Embryonic facial prominence (tissue), 1 donor: ENCODE results near the gene ZC3H6.
"Not testable (repeated sequence)": the region's sequence is repeated elsewhere in the genome, so short reads cannot be mapped to it uniquely, and the experiment has no call there.

Source experiments
- DNase-seq: peaks from one replicate; pipeline ENCODE4 v3.0.0-alpha.2; 2016; ENCODE audit errors: extremely low spot score

Gene ZC3H6

DNA sequence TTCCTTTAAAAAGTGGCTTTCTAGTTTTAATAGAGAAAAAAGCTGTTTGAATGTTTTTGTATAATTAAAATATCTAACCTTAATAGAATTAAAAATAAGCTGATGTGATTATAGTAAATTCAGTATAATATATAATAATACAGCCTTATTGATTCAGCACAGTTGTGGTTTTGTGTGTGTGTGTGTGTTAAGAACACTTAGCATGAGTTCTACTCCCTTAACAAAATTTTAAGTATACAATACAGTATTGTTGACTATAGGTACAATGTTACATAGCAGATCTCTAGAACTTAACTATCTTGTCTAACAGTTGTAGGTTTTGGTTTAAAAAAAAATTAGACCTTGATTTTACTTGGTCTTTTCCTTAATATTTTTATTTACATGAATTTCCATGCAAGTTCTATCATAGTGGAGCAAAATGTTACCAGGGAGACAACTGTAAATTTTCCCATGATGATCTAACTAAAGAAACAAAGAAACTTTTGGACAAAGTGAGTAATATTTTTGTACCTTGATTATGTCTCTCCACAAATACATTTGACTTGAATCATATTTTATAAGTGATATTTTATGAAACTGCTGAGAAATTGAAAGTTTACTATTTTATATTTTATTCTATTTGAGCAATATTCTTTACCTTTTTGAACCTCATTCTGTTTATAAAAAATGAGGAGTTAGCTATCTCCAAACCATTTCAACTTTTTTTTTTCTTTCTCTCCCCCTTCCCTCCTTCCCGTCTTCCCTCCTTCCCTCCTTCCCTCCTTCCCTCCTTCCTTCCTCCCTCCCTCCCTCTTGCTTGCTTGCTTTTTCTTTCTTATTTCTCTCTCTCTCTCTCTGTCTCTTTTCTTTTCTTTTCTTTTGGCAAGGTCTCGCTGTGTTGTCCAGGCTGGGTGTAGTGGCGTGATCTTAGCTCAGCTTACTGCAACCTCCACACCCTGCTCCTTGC is 46.3 kb downstream of the ZC3H6 start:
- no peak for DNase-seq

DNA sequence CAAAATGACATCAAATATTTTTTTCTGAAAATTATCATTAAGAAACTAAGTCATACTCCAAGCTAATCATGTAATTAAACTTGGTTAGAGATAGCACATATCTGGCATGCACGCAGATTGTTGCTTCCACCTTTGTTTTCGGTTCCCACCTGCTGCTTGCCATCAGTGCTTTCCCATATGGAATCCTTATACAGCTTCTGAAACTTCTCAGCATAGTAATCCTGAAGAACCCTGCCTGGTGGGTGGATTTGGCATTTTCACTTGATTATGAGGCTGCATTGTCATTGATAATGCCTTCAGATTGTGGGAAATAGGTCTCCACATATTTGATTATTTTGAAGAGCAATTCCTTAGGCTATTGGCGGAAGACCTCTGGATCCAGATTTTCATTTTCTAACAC is 47.5 kb downstream of the ZC3H6 start:
- no peak for DNase-seq

DNA sequence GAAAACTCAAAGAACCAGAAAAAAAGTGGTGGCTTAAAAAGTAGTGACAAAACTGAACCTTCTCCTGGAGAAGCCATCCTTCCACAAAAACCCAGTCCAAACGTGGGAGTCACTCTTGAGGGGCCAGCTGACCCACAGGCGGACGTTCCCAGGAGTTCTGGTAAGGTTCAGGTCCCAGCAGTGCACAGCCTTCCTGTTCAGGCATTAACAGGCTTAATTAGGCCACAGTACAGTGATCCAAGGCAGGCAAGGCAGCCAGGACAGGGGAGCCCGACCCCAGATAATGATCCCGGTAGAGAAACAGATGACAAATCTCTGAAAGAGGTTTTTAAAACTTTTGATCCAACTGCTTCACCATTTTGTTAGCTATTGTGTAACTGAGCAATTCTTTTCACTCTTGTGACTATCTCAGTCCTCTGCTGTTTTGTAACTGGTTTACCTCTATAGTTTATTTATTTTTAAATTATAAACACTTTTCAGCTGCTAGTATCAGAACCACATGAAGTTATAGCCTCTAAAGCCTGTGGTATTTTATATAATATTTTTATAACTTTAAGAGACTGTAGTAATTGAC is 56.8 kb downstream of the ZC3H6 start:
- no peak for DNase-seq

DNA sequence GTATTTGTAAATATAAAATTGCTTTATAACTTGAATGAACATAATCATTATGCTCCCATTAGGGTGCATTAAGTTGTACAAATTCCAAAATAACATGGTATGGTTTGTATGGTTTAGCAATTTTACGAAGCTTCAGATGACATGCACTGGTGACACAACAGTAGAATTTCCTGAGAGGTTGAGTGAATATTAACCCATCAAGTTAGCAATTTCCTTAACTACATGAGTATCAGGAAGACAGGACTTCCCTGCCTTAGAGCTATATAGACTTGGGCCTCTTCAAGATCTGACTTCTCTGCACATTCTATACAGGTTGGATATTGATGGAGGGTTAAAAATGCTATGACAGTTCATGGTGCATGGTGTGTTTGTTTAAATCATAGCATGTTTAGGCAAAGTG is 60.2 kb downstream of the ZC3H6 start:
- no peak for DNase-seq

DNA sequence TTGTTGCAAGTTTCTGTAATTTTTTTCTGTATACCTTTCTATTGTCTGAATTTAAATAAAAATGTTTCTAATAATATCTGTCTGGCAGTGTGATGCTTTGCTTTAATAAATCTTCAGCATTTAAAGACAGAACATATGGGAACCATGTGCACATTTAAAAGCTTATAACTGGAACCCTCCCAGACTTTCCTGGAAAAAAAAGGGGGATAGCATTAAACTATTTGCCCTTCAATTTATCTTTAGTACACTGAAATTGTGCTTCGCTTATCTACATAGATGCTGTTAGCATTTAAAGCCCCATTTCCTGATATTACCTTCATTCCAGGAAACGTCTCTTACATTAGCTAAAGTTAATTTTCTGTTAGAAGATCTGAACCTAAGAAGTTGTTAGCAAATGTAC is 64.6 kb downstream of the ZC3H6 start:
- DNase-seq: no peak

DNA sequence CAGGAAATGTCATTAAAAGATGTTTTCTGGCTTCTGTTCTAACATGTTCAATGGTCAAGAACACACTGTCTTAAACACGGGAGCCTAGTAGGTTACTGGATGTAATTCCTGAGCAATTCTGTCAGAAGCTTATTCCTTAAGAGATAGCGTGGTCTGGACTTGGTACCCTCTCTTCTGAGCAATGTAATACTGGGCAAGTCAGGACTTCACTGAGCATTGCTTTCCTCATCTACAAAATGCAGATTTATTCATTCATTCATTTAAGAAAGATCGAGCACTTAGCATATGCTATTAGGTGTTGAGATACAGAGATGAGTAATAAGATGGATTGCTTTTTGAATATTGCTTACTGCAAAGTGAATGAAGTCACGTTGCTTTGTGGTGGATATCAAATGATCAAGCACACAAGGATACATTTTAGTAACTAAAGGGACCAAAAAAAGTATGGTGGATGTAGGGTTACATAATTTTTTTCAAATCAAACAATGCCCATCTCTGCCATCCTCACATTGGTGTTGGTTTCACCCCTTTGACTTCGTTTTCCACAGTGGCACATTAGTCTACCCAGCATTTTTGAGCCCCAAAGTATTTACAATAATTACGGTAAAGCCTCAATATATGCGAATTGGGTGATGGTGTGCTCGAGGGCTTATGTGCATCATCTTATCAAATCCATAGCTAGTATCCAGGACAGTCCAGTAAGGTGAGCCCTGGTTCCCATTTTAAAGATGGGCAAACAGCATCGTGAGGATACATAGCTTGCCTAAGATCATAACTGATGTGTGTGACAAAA is 65.3 kb downstream of the ZC3H6 start:
- DNase-seq: no peak

DNA sequence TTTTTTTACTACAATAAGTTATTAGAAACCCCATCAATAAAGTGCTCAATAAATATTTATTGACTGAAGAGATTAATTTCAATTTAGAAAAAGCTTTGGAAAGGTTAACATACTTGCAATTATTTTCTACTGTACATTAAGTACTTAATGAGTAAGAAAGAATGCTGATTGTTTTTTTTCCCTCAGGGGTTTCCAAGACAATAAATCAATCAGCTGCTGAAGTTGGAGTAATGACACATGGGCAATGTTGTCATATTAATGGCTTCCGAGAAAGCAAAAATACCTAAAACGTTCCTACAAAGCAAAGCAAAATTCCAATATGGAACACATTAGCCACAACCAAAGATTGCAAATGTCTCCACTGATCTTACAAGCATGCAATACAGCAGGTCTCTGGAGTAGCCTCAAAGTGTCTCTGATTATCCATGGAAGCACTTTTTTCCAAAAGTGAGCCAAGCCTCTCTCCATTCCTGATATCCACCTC is 66.7 kb downstream of the ZC3H6 start:
- no peak for DNase-seq

DNA sequence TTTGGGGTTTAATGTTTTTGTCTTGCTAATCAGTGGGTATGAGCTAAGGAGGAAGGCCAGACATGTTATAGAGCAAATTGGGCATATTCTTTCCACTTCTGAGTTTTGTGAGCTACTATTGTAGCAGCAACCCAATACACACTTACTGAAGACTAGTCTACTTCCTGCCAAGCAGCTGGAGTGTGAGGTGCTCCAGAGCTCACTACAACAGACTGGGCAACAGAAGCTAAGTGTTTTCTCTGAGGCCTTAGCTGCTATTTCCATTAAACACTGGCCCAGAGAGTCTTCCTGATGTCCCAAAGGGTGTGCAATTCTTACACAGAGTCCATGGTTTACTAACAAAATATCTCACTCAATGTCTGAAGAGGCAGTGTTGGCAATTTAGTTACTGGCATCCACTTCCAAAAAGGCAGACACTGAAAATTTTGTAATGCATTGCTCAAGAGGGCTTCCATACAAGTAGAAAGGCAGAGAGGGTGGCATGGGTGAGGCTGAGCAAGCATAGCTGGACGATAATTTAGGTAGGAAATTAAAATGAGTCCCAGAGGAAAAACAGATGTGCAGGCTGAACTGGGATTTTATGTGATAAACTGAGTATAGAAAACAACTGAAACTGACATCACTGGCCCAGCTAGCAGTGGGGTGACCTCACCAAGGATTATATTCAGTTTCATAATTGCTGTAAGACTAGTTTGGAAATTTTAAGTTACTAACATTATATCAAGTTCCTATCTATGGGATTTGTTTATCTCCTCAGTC is 68.6 kb downstream of the ZC3H6 start:
- DNase-seq: no peak

DNA sequence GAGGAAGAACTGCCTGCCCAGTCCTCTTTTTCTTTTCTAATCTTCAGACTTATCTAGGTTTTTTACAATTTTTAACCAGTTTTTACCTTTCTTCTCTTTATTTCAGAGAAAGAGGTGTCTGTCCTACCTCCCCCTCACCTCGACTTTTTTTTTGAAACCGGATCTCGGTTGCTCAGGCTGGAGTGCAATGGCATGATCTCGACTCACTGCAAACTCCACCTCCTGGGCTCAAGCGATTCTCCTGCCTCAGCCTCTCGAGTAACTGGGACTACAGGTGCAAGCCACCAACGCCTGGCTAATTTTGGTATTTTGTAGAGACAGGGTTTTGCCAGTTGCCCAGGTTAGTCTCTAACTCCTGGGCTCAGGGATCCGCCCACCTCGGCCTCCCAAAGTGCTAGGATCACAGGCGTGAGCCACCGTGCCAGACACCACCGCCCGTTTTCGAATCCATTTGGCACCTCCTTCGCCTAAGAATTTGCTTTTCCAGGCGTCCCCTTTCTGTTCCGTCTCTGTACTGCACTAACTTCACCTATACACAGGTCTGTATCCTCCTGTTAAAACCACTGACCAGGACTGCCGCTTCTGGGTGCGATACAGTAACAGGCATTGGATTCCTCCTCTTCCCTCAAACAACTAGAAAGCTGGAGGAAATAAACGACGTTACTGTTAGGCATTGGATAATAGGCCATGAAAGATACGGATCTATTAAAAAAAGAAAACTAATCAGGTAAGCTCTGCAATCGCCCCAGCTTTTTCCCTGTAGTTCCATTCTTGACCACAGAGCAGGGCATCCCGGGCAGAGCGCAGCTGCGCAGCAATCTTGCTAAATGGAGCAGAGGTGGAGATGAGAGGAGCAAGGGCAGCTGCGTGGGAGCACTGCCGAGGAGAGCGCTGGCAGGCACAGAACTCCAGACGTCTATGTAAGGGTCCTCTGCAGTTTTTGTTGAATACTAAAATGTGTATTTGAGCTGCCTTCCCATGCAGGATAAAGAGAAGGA is 69.9 kb downstream of the ZC3H6 start:
- no peak for DNase-seq

DNA sequence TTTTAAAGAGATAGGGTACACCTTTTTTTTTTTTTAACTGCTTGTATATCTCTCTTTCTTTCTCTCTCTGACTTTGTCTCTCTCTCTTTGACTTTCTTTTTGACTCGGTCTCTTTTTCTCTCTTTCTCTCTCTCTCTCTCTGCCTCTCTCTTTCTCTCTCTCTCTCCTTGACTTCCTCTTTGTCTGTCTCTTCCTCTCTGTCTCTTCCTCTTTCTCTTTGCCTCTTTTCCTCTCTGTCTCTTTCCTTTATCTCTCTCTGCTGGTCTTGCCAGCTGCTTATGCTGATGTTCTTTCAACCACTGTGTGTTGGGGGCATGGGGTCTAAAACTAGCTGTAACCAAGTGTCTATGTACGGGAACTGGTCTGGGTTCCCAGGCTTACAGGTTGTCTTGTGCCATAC is 76.9 kb downstream of the ZC3H6 start:
- not testable (repeated sequence) for DNase-seq

DNA sequence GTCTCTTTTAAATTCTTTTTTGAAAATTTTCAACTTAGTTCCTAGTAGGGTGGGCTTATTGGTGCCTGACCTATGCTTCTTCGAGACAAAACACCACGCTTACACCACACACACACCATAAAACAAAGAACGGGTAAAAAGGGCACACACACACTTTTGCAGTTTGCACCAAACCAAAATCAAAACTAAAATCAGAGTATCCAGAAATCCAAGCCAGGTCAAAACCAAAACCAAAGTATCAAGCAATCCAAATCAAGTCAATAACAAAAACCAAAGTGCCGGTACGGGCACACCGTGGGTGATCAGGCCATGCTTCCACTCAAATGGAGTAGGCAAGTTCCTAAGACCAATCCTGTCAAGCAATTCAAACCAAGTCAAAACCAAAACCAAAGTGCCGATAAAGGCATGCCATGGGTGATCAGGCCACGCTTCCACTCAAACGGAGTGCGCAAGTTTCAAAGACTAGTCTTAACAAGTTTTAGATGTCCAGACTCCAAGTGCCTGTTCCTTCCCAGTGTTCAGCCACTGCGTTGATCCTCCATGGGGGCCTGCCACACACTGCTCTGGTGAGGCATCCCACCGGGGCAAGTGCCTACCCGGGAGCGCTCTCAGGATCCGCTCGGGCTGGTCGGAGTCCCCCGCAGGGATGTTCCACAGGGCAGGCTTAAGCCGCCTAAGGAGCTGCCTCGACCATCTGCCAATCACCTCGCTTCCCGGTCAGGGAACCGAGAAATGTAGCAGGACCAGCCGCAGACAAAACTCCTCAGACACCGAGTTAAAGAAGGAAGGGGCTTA is 77.6 kb downstream of the ZC3H6 start:
- DNase-seq: not testable (repeated sequence)

DNA sequence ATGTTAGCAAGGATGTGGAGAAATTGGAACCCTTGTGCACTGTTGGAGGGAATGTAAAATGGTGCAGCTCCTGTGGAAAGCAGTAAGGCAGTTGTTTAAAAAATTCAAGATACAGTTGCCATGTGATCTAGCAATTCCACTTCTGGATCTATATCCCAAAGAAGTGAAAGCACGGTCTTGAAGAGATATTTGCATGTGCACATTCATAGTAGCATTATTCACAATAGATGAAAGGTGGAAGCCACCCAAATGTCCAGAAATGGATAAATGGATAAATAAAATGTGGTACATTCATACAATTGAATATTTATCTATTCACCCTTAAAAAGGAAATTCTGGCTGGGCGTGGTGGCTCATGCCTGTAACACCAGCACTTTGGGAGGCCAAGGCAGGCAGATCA is 78.9 kb downstream of the ZC3H6 start:
- DNase-seq: not testable (repeated sequence)

DNA sequence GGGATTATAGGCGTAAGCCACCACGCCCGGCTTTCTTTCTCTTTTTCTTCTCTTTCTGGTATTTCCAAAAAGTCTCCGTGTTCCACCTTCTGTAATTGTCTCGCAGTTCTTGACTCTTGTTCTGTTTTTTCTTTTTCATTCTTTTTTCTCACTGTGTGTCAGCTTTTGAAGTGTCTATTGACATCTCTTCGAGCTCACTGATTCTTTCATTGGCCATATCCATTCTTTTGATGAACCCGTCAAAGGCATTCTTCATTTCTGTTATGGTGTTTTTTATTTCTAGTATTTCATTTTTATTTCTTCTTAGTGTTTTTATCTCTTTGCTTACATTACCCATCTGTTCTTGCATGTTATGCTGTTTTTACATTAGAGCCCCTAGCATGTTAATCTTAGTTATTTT is 84.7 kb downstream of the ZC3H6 start:
- not testable (repeated sequence) for DNase-seq
